DND-41 (cell line): ENCODE data around the gene FBXW4.
A peak's percentile ranks its signal among the peaks of the same experiment; 100 is the strongest.

Experiments
- ATAC-seq: fragments of 200-7000 bp; cut with Tn5 transposase; 3 replicates; pipeline ENCODE4 v1.9.1; 2021; ENCODE audit warnings: low read depth; ENCODE audit not compliant: insufficient read depth
- DNase-seq: peaks from one replicate; pipeline ENCODE4 v3.0.0-alpha.2; 2020
- H2AFZ ChIP-seq: 2 replicates; pipeline ENCODE4 v1.6.0; 2012; ENCODE audit warnings: low read depth, low read length
- H3K27ac ChIP-seq: 2 replicates; pipeline ENCODE4 v1.5.1; 2012; ENCODE audit warnings: low read length, inconsistent platforms
- H3K27me3 ChIP-seq: fragments of 200-600 bp; sonication (generic); 2 replicates; pipeline ENCODE4 v1.6.0; 2012; ENCODE audit warnings: low read length, mild to moderate bottlenecking, inconsistent platforms; ENCODE audit not compliant: insufficient read depth, poor library complexity
- H3K36me3 ChIP-seq: 2 replicates; pipeline ENCODE4 v1.5.1; 2012; ENCODE audit warnings: low read length, inconsistent platforms; ENCODE audit not compliant: insufficient read depth
- H3K4me1 ChIP-seq: 2 replicates; pipeline ENCODE4 v1.5.1; 2012; ENCODE audit warnings: mild to moderate bottlenecking, low read length; ENCODE audit not compliant: insufficient read depth
- H3K4me2 ChIP-seq: 2 replicates; pipeline ENCODE4 v1.6.0; 2012; ENCODE audit warnings: mild to moderate bottlenecking, moderate library complexity, low read length, inconsistent platforms; ENCODE audit not compliant: insufficient read depth
- H3K4me3 ChIP-seq, 2 experiments: fragments of 200-600 bp in 1 of 2; shearing (Covaris generic) in 1 of 2; 2 replicates each; pipeline ENCODE4 v1.5.1; 2012 to 2016; ENCODE audit warnings: inconsistent platforms in 2 of 2, low read length in 2 of 2, mild to moderate bottlenecking in 2 of 2, low read depth in 1 of 2, moderate library complexity in 1 of 2
- H3K79me2 ChIP-seq: 2 replicates; pipeline ENCODE4 v1.6.0; 2012; ENCODE audit warnings: low read length, inconsistent platforms; ENCODE audit not compliant: insufficient read depth
- H3K9ac ChIP-seq: 2 replicates; pipeline ENCODE4 v1.6.0; 2012; ENCODE audit warnings: low read depth, mild to moderate bottlenecking, inconsistent platforms, low read length, moderate library complexity
- H3K9me3 ChIP-seq: 2 replicates; pipeline ENCODE4 v1.5.1; 2012; ENCODE audit warnings: low read length, moderate library complexity, mild to moderate bottlenecking, inconsistent platforms; ENCODE audit not compliant: insufficient read depth, severe bottlenecking
- H4K20me1 ChIP-seq: 2 replicates; pipeline ENCODE4 v1.6.0; 2012; ENCODE audit warnings: low read length; ENCODE audit not compliant: insufficient read depth
- CTCF ChIP-seq: IDR thresholded peaks from 2 replicates; pipeline ENCODE4 v1.5.1; 2012; ENCODE audit warnings: borderline replicate concordance, low read length, moderate library complexity, mild to moderate bottlenecking; ENCODE audit not compliant: poor library complexity, severe bottlenecking; ENCODE audit errors: extremely low read depth
- EZH2 ChIP-seq: IDR thresholded peaks from 3 replicates; pipeline ENCODE4 v1.6.1; 2012; ENCODE audit warnings: borderline replicate concordance, low read depth, mild to moderate bottlenecking, moderate library complexity, low read length, inconsistent platforms; ENCODE audit not compliant: severe bottlenecking

The FBXW4 gene

GRCh38 chr10:101704331-101704730, 9.4 kb upstream of the FBXW4 start:
- no peaks in the 10 kb centered on the region; the same call in 1 of the 2 replicates for H3K4me1 ChIP-seq
- ATAC-seq = no peak

GRCh38 chr10:101696632-101697031, 1.7 kb upstream of the FBXW4 start:
- ATAC-seq = no peak

More at GRCh38 chr10:101704331-101704730, 9.4 kb upstream of the FBXW4 start:
- H3K36me3 ChIP-seq = no peaks in the 10 kb centered on the region
- H2AFZ ChIP-seq = no peak overlapping the region
- no peak overlapping the region for H3K9ac ChIP-seq
- TF ChIP-seq EZH2 (no peak), CTCF (no peak)
- H3K27ac ChIP-seq = no peak overlapping the region
- H3K27me3 ChIP-seq = peaks cover 2% of the 10 kb centered on the region
- H3K79me2 ChIP-seq = no peaks in the 10 kb centered on the region
- H4K20me1 ChIP-seq = no peaks in the 10 kb centered on the region
- no peak overlapping the region for H3K4me2 ChIP-seq
- DNase-seq = no peak
- no peaks in the 10 kb centered on the region for H3K9me3 ChIP-seq
- no peak overlapping the region for H3K4me3 ChIP-seq

GRCh38 chr10:101695404-101695890, 477 bp upstream of the FBXW4 start:
- peak overlapping the region; percentile 88 for H3K27ac ChIP-seq
- H3K36me3 ChIP-seq = peaks cover 3% of the 10 kb centered on the region; the same call in 1 of the 2 replicates
- ATAC-seq = peak; percentile 16
- H2AFZ ChIP-seq = peak overlapping the region; percentile 96
- no peaks in the 10 kb centered on the region for H3K27me3 ChIP-seq
- peaks cover 56% of the 10 kb centered on the region for H3K79me2 ChIP-seq
- H3K9ac ChIP-seq = peak overlapping the region; percentile 91
- no peaks in the 10 kb centered on the region for H3K9me3 ChIP-seq
- H4K20me1 ChIP-seq = no peaks in the 10 kb centered on the region
- no peak for TF ChIP-seq CTCF
- TF ChIP-seq EZH2 = no peak
- H3K4me1 ChIP-seq = peaks cover 48% of the 10 kb centered on the region
- DNase-seq = no peak
- peak overlapping the region; percentile 79 to 85; a peak in 3 of 4 replicates for H3K4me3 ChIP-seq
- peak overlapping the region; percentile 79 for H3K4me2 ChIP-seq

More at GRCh38 chr10:101696632-101697031, 1.7 kb upstream of the FBXW4 start:
- Histone ChIP-seq H3K36me3 (no peaks in the 10 kb centered on the region; the same call in 1 of the 2 replicates), H3K4me1 (peaks cover 40% of the 10 kb centered on the region), H3K79me2 (peaks cover 44% of the 10 kb centered on the region), H3K27ac (no peak overlapping the region), H3K4me3 (no peak overlapping the region), H4K20me1 (no peaks in the 10 kb centered on the region), H3K27me3 (no peaks in the 10 kb centered on the region), H2AFZ (no peak overlapping the region), H3K9me3 (no peaks in the 10 kb centered on the region), H3K9ac (no peak overlapping the region), H3K4me2 (no peak overlapping the region)
- DNase-seq = no peak
- no peak for TF ChIP-seq CTCF
- TF ChIP-seq EZH2 = no peak
